NT2/D1 (cell line): Measurements from ENCODE around the gene IRAK3.

Source experiments
- DNase-seq: peaks from one replicate; pipeline ENCODE4 v3.0.0-alpha.2; 2011; ENCODE audit warnings: low read depth, low spot score
- H3K27me3 ChIP-seq: 2 replicates; pipeline ENCODE4 v1.6.0; 2011; ENCODE audit warnings: mild to moderate bottlenecking; ENCODE audit not compliant: insufficient read length, insufficient read depth
- H3K36me3 ChIP-seq: 2 replicates; pipeline ENCODE4 v1.6.1; 2011; ENCODE audit warnings: mild to moderate bottlenecking, low read length, mixed read lengths; ENCODE audit not compliant: insufficient read depth, insufficient read length
- H3K4me1 ChIP-seq: 2 replicates; pipeline ENCODE4 v1.5.1; 2011; ENCODE audit not compliant: insufficient read depth, insufficient read length
- H3K4me3 ChIP-seq: 2 replicates; pipeline ENCODE4 v1.5.1; 2011; ENCODE audit warnings: low read depth; ENCODE audit not compliant: insufficient read length
- H3K9ac ChIP-seq: 2 replicates; pipeline ENCODE4 v1.6.0; 2011; ENCODE audit warnings: low read depth; ENCODE audit not compliant: insufficient read length
- H3K9me3 ChIP-seq: 2 replicates; pipeline ENCODE4 v1.5.1; 2011; ENCODE audit warnings: mild to moderate bottlenecking, low read length; ENCODE audit not compliant: insufficient read depth
- SUZ12 ChIP-seq: IDR thresholded peaks from 2 replicates; pipeline ENCODE4 v1.6.1; 2011; ENCODE audit not compliant: insufficient read length, insufficient read depth; ENCODE audit errors: extremely low read depth
- YY1 ChIP-seq: IDR thresholded peaks from 2 replicates; pipeline ENCODE4 v1.6.1; 2011; ENCODE audit not compliant: insufficient read length, insufficient read depth
- ZNF274 ChIP-seq: IDR thresholded peaks from 2 replicates; pipeline ENCODE4 v1.6.1; 2011; ENCODE audit warnings: mild to moderate bottlenecking, low read depth, low read length

The IRAK3 gene

GRCh38 chr12:66189889-66190288 lies 875 bp downstream of the IRAK3 start:
- Histone ChIP-seq H3K27me3 (peaks cover 49% of the 10 kb centered on the region), H3K9me3 (no peaks in the 10 kb centered on the region), H3K4me1 (no peaks in the 10 kb centered on the region), H3K9ac (no peak overlapping the region), H3K4me3 (no peak overlapping the region), H3K36me3 (no peaks in the 10 kb centered on the region)
- no peak for DNase-seq
- no peak for TF ChIP-seq SUZ12
- TF ChIP-seq ZNF274 = no peak
- no peak for TF ChIP-seq YY1

DNA sequence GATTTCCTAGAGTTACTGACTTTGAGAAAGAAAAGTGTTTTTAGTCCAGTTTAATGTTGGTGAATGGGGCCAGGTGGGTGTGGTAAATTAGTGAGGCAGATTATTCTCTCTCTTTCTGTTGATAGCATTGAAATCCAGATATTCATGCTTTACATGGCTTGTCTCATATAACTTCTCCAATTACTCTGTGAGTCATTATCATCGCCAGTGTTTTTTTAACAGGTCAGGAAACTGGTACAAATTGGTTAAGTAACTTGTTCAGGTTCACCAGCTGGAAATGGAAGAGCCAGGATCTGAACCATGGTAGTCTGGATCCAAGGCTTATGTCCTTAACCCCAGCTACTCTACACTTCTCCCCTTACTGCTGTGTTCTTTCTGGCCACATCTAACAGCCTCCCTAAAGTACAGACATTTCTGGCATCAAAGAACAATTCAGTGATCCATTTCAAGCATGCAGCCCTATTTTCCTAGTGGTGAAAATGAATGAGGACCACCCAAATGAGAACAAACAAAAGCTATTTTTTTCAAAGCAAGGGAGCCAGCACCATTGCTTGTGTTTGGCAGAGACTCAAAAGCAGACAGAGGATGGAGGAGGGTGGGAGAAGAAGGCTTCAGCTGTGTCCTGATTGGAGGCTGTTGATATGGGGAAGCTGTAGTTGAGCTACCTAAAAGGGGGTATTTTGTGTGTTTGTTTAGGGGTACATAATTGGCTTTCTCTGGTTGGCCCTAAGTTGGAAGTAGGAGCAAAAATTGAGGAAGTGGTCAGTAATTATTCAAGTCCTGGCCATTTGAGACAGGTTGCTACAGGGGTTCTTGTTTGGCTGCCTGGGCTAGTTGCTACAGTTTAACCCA lies 1.7 kb downstream of the IRAK3 start:
- H3K4me3 ChIP-seq = no peak overlapping the region
- DNase-seq = no peak
- H3K9ac ChIP-seq = no peak overlapping the region
- H3K4me1 ChIP-seq = no peaks in the 10 kb centered on the region
- H3K27me3 ChIP-seq = peaks cover 49% of the 10 kb centered on the region
- TF ChIP-seq YY1 (no peak), SUZ12 (no peak), ZNF274 (no peak)
- no peaks in the 10 kb centered on the region for H3K36me3 ChIP-seq
- no peaks in the 10 kb centered on the region for H3K9me3 ChIP-seq

GRCh38 chr12:66191547-66192126 lies 2.6 kb downstream of the IRAK3 start:
- Histone ChIP-seq H3K27me3 (peaks cover 49% of the 10 kb centered on the region), H3K4me3 (no peak overlapping the region), H3K4me1 (no peaks in the 10 kb centered on the region), H3K9ac (no peak overlapping the region), H3K9me3 (no peaks in the 10 kb centered on the region), H3K36me3 (no peaks in the 10 kb centered on the region)
- no peak for TF ChIP-seq YY1
- no peak for TF ChIP-seq SUZ12
- no peak for TF ChIP-seq ZNF274
- DNase-seq = no peak

DNA sequence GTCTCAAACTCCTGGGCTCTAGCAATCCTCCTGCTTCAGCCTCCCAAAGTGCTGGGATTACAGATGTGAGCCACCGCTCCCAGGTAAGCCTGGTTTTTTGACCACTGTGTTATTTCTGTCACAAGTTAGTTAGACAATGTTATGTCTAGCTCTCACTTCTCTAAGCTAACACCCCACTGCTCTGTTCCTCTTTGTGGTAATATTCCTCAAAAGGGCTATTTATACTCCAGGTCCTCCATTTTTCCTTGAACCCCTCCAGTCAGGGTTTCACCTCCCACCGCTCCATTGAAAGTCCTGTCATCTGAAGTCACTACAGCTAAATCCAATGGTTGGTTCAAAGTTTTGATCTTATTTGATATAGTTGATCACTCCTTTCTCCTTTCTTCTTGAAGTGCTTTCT lies 5.1 kb downstream of the IRAK3 start:
- Histone ChIP-seq H3K36me3 (no peaks in the 10 kb centered on the region), H3K9ac (no peak overlapping the region), H3K27me3 (peaks cover 27% of the 10 kb centered on the region), H3K4me3 (no peak overlapping the region), H3K4me1 (no peaks in the 10 kb centered on the region), H3K9me3 (no peaks in the 10 kb centered on the region)
- no peak for DNase-seq
- TF ChIP-seq YY1 (no peak), SUZ12 (no peak), ZNF274 (no peak)

DNA sequence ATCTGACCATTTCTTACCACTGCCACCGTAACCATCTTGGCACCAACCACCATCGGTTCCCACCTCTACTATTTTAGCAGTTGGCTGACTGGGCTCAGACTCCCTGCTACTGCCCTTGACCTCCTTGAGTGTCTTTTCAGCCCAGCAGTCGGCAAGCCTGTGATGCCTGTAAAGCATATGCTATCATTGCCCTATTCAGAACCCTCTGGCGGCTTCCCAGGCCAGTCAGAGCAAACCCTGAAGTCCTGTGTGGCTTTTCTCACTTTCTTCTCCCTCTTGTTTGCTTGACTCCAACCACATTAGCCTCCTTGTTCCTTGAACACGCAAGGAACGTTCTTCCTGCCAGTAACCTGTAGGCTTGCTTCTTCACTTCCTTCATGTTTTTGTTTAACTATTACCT lies 6.2 kb downstream of the IRAK3 start:
- peaks cover 7% of the 10 kb centered on the region for H3K9me3 ChIP-seq
- TF ChIP-seq SUZ12 (no peak), YY1 (no peak), ZNF274 (no peak)
- DNase-seq = no peak
- H3K36me3 ChIP-seq = no peaks in the 10 kb centered on the region
- no peak overlapping the region for H3K9ac ChIP-seq
- H3K4me3 ChIP-seq = no peak overlapping the region
- no peaks in the 10 kb centered on the region for H3K4me1 ChIP-seq
- peaks cover 15% of the 10 kb centered on the region for H3K27me3 ChIP-seq

- TF ChIP-seq SUZ12 (no peak), ZNF274 (no peak)
- Histone ChIP-seq H3K4me3 (no peak overlapping the region), H3K9me3 (peaks cover 10% of the 10 kb centered on the region), H3K36me3 (no peaks in the 10 kb centered on the region), H3K4me1 (no peaks in the 10 kb centered on the region), H3K9ac (no peak overlapping the region), H3K27me3 (no peaks in the 10 kb centered on the region)
- DNase-seq = no peak
Measured at GRCh38 chr12:66196806-66197205, 7.8 kb downstream of the IRAK3 start.

- H3K36me3 ChIP-seq = no peaks in the 10 kb centered on the region
- peaks cover 10% of the 10 kb centered on the region for H3K9me3 ChIP-seq
- no peak overlapping the region for H3K9ac ChIP-seq
- no peak overlapping the region for H3K4me3 ChIP-seq
- H3K4me1 ChIP-seq = no peaks in the 10 kb centered on the region
- no peak for DNase-seq
- H3K27me3 ChIP-seq = no peaks in the 10 kb centered on the region
- TF ChIP-seq YY1 (no peak), SUZ12 (no peak), ZNF274 (no peak)
Measured at GRCh38 chr12:66197495-66197921, 8.5 kb downstream of the IRAK3 start.
